Erythroblast (primary cell): Measurements from ENCODE around the gene TIMM10.

Source experiments
- GATA1 ChIP-seq: IDR thresholded peaks from 2 replicates; pipeline ENCODE4 v1.6.1; 2011; ENCODE audit warnings: low read depth, mild to moderate bottlenecking, control low read depth, low read length, moderate library complexity
- POLR2A ChIP-seq: IDR thresholded peaks from 2 replicates; pipeline ENCODE4 v1.6.1; 2011; ENCODE audit warnings: mild to moderate bottlenecking, low read length

- no peak for TF ChIP-seq POLR2A
- TF ChIP-seq GATA1: no peak
Observed at GRCh38 chr11:57529012-57529411, 1.5 kb downstream of the TIMM10 start.
